HG02678 (cell line): Measurements from ENCODE around the gene KRT16.
"Not testable (repeated sequence)": the region's sequence is repeated elsewhere in the genome, so short reads cannot be mapped to it uniquely, and the experiment has no call there.

ENCODE experiments used
- ATAC-seq: cut with Tn5 transposase; IDR thresholded peaks from one replicate; pipeline ENCODE4 v1.9.1; 2021; ENCODE audit warnings: mild to moderate bottlenecking, moderate library complexity; ENCODE audit not compliant: unreplicated experiment

The KRT16 gene

DNA sequence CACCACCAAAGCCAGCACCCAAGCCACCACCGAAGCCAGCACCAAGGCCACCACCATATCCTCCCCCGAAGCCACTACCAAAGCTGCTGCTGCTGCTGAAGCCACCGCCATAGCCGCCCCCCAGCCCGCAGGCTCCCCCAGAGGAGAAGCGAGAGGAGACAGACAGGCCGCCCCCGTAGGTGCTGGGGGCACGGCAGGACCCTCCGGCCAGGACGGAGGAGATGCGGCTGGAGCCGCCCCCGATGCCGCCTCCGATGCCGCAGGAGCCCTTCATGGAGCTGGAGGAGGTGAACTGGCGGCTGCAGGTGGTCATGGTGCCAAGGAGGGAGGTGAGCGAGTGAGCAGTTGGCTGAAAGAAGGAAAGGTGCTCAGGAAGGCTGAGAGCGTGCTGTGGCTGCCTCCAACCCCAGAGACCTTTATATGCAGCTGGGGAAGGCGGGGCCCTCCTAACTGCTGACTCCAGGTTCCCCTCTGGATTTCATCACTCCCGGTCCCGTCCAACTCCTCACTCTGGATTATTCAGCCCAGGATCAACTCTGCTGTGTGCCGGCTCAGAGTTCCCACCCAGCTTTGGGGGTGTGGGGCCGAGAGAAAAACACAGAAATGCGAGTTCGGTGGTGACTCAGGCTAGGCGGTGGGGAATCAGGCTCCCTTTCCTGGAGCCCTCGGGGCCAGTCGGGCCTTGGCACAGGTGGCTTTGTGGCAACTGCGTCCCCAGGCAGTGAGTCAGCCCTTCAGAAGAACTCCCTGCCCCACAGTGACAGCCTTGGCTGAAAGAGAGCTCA lies at the start of gene KRT16:
Gene KRT16, minus strand, starts transcription at position 392 of the 785 bp plus-strand sequence. Its CDS starts 79 bp downstream, at position 313.
- ATAC-seq = not testable (repeated sequence)

DNA sequence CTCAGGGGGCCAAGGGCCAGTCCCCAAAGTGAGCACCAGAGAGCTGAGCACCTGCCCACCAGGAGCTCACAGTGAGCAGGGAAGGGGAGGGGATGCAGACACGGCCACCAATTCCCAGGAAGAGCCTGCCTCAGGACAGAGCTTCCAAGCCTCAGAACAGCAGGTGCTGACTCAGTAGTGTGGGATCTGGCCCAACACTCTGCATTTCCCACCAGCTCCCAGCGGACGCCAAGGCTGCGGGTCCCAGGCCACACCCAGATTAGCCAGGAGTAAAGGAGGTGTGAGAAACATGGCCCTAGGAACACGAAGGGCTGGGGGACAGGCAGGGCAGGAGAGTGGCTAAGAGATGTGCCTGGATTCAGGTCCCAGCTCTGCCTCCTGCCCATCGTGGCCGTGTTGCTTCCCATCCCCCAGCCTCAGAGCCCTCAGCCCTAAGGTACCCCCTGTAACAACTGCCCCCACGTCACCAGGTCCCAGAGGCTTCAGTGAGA lies 47.7 kb upstream of the KRT16 start:
- ATAC-seq = no peak

- no peak for ATAC-seq
Observed at GRCh38 chr17:41659427-41660212, 47.1 kb upstream of the KRT16 start.

GRCh38 chr17:41658846-41659245 lies 46.3 kb upstream of the KRT16 start:
- ATAC-seq = no peak

DNA sequence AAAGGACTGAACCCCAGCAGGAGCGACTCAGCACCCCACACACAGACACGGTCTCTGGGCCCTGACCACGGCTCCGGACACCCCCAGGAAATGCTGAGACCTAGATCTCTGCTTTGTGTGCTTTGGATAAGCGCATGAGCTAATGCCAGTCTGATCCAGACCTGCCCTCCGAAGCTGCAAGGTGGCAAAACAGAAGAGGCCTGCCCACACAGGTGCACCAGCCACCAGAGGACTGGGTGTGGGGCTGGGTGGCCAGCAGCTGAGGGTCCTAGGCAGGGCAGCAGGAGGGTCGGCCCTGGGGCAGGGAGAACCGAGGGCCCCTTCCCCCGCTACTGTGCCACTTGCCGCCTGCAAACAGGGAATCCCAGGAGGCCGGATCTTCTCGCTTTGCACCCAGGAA lies 45.4 kb upstream of the KRT16 start:
- ATAC-seq = no peak

GRCh38 chr17:41657176-41657754 lies 44.7 kb upstream of the KRT16 start:
- no peak for ATAC-seq

DNA sequence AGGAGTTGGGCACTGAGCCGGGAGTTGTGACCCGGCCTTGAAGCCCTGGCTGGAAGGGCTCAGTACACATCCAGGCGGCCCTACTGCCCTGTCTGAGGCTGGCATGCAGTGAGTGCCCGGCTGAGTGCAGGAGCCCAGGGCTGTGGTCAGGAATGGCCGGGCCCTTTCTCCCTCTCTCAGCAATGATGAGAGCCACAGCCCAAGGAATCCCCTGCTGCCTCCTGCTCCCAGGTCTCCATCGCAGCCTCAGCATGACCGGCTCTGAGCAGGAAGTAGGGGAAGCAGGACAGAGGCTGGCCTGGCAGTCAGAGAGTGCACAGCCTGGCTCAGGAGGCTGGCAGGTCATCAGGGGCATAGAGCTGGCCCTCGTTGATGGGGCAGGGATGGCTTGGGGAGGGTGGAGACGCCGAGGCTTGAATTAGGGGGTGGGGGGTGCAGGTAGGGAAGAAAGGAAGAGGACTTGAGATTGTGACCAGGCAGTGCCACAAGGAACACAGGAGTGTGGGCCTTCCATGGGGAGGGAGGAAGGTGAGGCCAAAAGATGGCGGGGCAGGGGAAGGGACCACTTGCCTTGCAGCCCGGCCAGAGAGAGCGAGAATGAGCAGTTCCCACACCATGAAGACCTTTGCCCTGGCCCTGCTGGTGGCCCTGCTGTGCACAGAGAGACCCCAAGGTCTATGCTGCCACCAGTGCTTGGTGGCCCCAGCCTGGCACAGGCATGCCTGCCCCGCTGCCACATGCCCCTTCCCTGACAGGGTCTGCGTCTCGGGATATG lies 43.9 kb upstream of the KRT16 start:
- ATAC-seq = no peak

GRCh38 chr17:41655611-41656111 lies 43.1 kb upstream of the KRT16 start:
- no peak for ATAC-seq

- no peak for ATAC-seq
Observed at GRCh38 chr17:41654678-41655607, 42.4 kb upstream of the KRT16 start.

GRCh38 chr17:41653892-41654677 lies 41.5 kb upstream of the KRT16 start:
- no peak for ATAC-seq

DNA sequence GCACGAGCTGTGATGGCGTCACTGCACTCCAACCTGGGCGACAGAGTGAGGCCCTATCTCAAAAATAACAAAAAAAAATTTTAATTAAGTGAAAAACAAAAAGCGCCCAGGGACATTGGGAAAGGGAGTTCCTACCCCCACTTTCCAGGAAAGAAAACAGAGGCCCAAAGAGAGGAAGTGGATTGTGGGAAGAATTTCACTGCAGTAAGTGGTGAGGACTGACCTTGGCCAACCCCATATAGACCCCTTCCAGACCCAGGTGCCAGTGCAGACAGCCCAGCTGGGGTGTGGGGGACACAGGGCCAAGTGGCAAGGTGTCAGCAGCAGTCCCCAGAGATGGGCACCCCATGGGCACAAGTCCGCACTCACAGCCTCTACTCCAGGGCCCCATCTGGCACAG lies 40.9 kb upstream of the KRT16 start:
- no peak for ATAC-seq

GRCh38 chr17:41652461-41652970 lies 39.9 kb upstream of the KRT16 start:
- ATAC-seq = no peak

DNA sequence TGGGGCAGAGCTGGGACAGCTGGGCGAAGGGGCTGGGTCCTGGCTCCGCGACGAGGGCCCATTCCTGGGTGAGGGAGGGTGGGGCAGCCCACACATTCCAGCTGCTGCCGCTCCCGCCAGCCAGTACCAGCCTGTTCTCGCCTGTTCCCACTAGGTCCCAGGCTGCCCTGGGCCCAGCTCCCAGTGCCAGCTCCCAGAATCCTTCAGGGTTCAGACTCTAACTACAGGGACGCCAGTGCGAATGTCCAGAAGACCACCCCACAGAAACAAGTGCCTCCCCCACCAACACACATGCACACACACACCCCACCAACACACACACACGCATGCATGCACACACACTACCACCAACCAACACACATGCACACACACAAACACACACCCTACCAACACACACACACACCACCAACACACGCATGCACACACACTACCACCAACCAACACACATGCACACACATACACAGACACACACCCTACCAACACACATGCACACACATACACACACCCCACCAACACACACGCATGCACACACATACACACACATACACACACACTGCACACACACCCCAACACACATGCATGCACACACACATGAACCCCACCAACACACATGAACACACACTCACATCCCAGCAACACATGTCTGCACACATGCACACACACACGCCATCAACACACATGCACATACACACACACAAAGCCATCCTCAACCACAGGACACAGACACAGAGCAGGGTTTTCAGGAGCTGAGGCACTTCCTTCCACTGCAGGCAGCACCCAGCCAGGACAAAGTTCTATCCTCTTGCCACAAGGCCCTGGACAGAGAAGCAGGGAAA lies 39.3 kb upstream of the KRT16 start:
- ATAC-seq = no peak

DNA sequence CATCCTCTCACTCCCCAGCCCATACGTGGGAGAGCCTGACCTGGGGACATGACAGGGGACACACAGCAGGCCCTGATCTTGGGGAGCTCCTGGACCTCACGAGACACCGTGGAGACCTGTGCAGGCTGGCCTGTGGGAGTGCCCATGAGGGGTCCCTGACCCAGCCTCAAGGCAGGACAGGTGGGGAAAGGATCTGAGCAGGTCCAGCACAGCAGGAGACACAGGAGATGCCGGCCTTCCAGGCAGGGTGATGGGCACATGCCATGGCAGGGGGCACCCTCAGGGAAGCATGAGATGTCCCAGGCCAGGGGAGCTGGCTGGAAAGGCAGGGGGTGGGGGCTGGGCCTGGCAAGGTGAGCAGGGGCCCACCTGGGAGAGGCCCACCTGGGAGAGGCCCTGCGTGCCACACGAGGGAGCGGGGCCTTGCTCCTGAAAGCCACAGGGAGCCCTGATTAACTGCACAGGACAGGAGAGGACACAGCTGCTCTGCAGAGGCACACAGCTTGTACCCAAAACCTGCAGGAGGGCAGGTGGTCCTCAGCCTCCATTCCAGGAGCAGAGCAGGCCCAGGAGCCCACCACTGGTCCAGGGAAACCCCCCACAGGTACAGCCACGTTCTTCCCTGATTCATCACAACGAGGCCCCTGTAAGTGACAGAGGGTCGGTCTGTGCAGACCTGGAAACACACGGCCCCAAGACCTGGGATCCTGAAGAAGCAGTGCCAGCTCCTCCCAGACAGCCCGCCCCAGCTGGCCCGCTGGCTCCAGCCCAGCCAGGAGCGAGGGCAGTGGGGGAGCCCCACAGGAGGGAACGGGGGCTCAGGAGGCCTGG lies 38.4 kb upstream of the KRT16 start:
- ATAC-seq = no peak

DNA sequence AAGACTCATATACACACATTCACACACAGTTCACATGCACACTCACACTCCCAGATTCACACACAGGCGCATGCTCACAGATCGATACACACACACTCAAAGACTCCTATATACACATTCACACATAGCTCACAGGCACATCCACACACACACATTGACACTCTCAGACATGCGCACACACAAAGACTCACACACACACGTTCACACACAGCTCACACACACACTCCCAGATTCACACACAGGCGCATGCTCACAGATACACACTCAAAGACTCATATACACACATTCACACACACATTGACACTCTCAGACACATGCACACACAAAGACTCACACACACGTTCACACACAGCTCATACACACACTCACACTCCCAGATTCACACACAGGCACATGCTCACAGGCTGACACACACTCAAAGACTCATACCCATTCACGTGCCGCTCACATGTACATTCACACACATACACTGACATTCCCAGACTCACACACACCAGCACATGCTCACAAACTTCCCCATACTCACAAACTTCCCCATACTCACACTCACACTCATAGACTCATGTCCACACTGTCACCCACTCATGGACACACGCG lies 37.5 kb upstream of the KRT16 start:
- no peak for ATAC-seq

GRCh38 chr17:41648411-41649195 lies 36.0 kb upstream of the KRT16 start:
- ATAC-seq = peak; percentile 80
